Endothelial cell of umbilical vein (primary cell): ENCODE data around the gene WNT8B. TPM values are rescaled to one million over a fixed set of nuclear protein-coding genes. Genes with fewer than 3 reads are reported as not detected.

Source experiments
- BruUV-seq: library from RNA; stranded (reverse); fragments of 400-500 nt; replicated peaks from 2 replicates; lab custom pipeline; 2021; lab: Mats Ljungman, UMichigan
- CTCF ChIA-PET: fragments of 300-600, 350-600 bp; sonication (Branson Sonifier 250); formaldehyde crosslinking; loops from one replicate; lab custom pipeline; 2021; ENCODE audit warnings: antibody characterized with exemption, inconsistent platforms; lab: Charles Lee
- POLR2A ChIA-PET: fragments of 300-600, 350-600 bp; sonication (Branson Sonifier 250); formaldehyde crosslinking; loops from one replicate; lab custom pipeline; 2021; ENCODE audit warnings: antibody characterized with exemption, inconsistent platforms; lab: Charles Lee
- DNase-seq: peaks from one replicate; pipeline ENCODE4 v3.0.0-alpha.2; 2011; ENCODE audit warnings: low read depth, low spot score
- FAIRE-seq: peaks from 2 replicates; lab custom pipeline; 2011; peaks lifted over from hg19 to GRCh38; lab: Jason Lieb, UNC
- H2AFZ ChIP-seq: 2 replicates; pipeline ENCODE4 v1.6.0; 2012; ENCODE audit warnings: low read depth, low read length, control low read depth, inconsistent platforms
- H3K27ac ChIP-seq: 2 replicates; pipeline ENCODE4 v1.5.1; 2011; ENCODE audit warnings: low read depth, mild to moderate bottlenecking, control low read depth, low read length, moderate library complexity; ENCODE audit not compliant: insufficient read depth
- H3K27me3 ChIP-seq, 2 experiments: 2 replicates each; pipeline versions ENCODE4 v1.6.0 to v1.6.1; 2011; ENCODE audit warnings: low read length in 2 of 2, mixed read lengths in 1 of 2; ENCODE audit not compliant: control insufficient read depth in 2 of 2, insufficient read depth in 2 of 2
- H3K36me3 ChIP-seq, 2 experiments: 2 replicates in 1 of 2; 3 replicates in 1 of 2; pipeline ENCODE4 v1.5.1; 2011; ENCODE audit warnings: low read length in 2 of 2, mild to moderate bottlenecking in 1 of 2, moderate library complexity in 1 of 2; ENCODE audit not compliant: control insufficient read depth in 2 of 2, insufficient read depth in 2 of 2; ENCODE audit errors: extremely low read depth in 1 of 2
- H3K4me1 ChIP-seq: 3 replicates; pipeline ENCODE4 v1.5.1; 2011; ENCODE audit warnings: mild to moderate bottlenecking, low read length; ENCODE audit not compliant: control insufficient read depth, insufficient read depth; ENCODE audit errors: extremely low read depth
- H3K4me2 ChIP-seq: 2 replicates; pipeline ENCODE4 v1.6.1; 2011; ENCODE audit warnings: low read length, control low read depth, mixed read lengths; ENCODE audit not compliant: insufficient read depth
- H3K4me3 ChIP-seq, 3 experiments: fragments of 200-600 bp in 1 of 3; sonication (generic), shearing (Covaris generic) in 1 of 3; replicated peaks in 1 of 3; 2 replicates each; pipeline ENCODE4 v1.5.1; 2011 to 2016; ENCODE audit warnings: control low read depth in 3 of 3, low read length in 3 of 3, mild to moderate bottlenecking in 2 of 3, inconsistent platforms in 1 of 3, low read depth in 1 of 3, moderate library complexity in 1 of 3; ENCODE audit not compliant: insufficient read depth in 1 of 3
- H3K79me2 ChIP-seq: 2 replicates; pipeline ENCODE4 v1.6.0; 2012; ENCODE audit warnings: low read length, inconsistent platforms; ENCODE audit not compliant: control insufficient read depth, insufficient read depth
- H3K9ac ChIP-seq: replicated peaks from 2 replicates; pipeline ENCODE3; 2011; ENCODE audit warnings: low read length, control low read depth; ENCODE audit not compliant: insufficient read depth; ENCODE audit errors: extremely low read depth
- H3K9me1 ChIP-seq: replicated peaks from 3 replicates; pipeline ENCODE4 v1.6.0; 2011; ENCODE audit warnings: mild to moderate bottlenecking, low read length; ENCODE audit not compliant: control insufficient read depth, insufficient read depth; ENCODE audit errors: extremely low read depth
- H3K9me3 ChIP-seq: replicated peaks from 2 replicates; pipeline ENCODE4 v1.5.1; 2012; ENCODE audit warnings: low read length, inconsistent platforms; ENCODE audit not compliant: control insufficient read depth, insufficient read depth
- H4K20me1 ChIP-seq: replicated peaks from 2 replicates; pipeline ENCODE3; 2011; ENCODE audit warnings: mild to moderate bottlenecking, low read length; ENCODE audit not compliant: control insufficient read depth, insufficient read depth; ENCODE audit errors: extremely low read depth
- FOS ChIP-seq: IDR thresholded peaks from 2 replicates; pipeline ENCODE4 v1.6.1; 2011; ENCODE audit warnings: mild to moderate bottlenecking, low read length, moderate library complexity, borderline replicate concordance; ENCODE audit not compliant: insufficient read depth
- JUN ChIP-seq: IDR thresholded peaks from 2 replicates; pipeline ENCODE4 v1.6.1; 2011; ENCODE audit warnings: borderline replicate concordance, low read depth; ENCODE audit not compliant: insufficient read length, insufficient read depth
- MYC ChIP-seq: IDR thresholded peaks from one replicate; pipeline ENCODE4 v1.6.1; 2011; ENCODE audit warnings: mild to moderate bottlenecking, low read depth, low read length
- POLR2A ChIP-seq: IDR thresholded peaks from 2 replicates; pipeline ENCODE4 v1.6.1; 2012; ENCODE audit warnings: low read depth, mild to moderate bottlenecking, control low read depth, low read length
- POLR2AphosphoS5 ChIP-seq: IDR thresholded peaks from 2 replicates; pipeline ENCODE4 v1.6.1; 2012; ENCODE audit warnings: low read depth, mild to moderate bottlenecking, control low read depth, low read length, moderate library complexity; ENCODE audit not compliant: insufficient read depth
- dilution Hi-C: fragments of 300-500 bp; cut with MboI; formaldehyde crosslinking; loops from one replicate; pipeline ENCODE4 v1.15.0; 2019; ENCODE audit warnings: low sequenced_read_pairs; ENCODE audit not compliant: extremely low pct_ligation_motif_present
- intact Hi-C: fragments of 100-400 bp; cut with micrococcal nuclease; formaldehyde crosslinking; loops from one replicate; pipeline ENCODE4 v1.10.0; 2022
- polyA plus RNA-seq, 4 experiments: library from polyadenylated mRNA; depleted of rRNA in 3 of 4; stranded (reverse) in 3 of 4; unstranded in 1 of 4; fragments of >200 nt; gene quantifications; 2 replicates each; pipeline versions ENCODE4 v1.2.1 to v1.2.3, GENCODE V29; 2011 to 2012; ENCODE audit warnings: missing spikeins in 1 of 4
- total RNA-seq: library from RNA; stranded (reverse); gene quantifications from 2 replicates; pipeline ENCODE4 v1.2.3, GENCODE V29; 2021
- TF ChIP-seq, protein P1 (sequence below), 2 donors: IDR thresholded peaks; 1 replicate in 1 of 2; 2 replicates in 1 of 2; pipeline ENCODE4 v1.5.1; 2011; ENCODE audit warnings: low read length in 2 of 2, mild to moderate bottlenecking in 2 of 2, moderate library complexity in 2 of 2, control low read depth in 1 of 2, inconsistent platforms in 1 of 2, low read depth in 1 of 2; ENCODE audit not compliant: insufficient read depth in 1 of 2; ENCODE audit errors: extremely low read depth in 1 of 2
- TF ChIP-seq, protein P2 (sequence below): IDR thresholded peaks from 2 replicates; pipeline ENCODE4 v1.6.1; 2011; ENCODE audit not compliant: insufficient read depth, insufficient read length

The WNT8B gene
- total and polyA plus RNA-seq, 2 donors (not counting 3 experiments of a cell fraction or from before 2014, with no cell fraction given) = not detected

DNA sequence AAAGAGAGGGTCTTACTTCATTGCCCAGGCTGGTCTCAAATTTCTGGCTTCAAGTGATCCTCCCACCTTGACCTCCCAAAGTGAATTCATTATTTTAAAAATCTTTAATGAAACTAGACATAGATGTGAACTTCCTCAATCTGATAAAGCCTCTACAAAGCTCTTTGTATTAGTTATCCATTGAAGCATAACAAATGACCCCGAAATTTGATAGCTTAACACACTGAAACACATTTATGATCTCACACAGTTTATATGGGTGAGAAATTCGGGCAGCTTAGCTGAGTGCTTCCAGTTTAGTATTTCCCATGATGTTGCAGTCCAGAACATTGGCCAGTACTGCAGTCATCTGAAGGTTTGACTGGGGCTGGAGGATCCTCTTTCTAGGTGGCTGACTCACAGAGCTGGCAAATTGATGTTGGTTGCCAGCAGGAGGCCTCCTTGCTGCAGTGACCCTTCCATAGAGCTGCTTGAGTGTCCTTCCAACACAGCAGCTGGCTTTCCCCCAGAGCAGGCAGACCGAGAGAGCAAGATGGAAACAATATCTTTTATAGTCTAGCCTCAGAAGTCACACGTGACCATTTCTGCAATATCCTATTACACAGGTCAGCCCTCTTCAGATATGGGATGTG, 16.6 kb upstream of the WNT8B start:
- no peak overlapping the region for H3K27ac ChIP-seq
- intact Hi-C loops = no loop called here
- no TSS peak for BruUV-seq
- H3K9me1 ChIP-seq = no peaks in the 10 kb centered on the region
- FAIRE-seq = no peak
- ChIA-PET POLR2A (no interaction called here), CTCF (interaction anchor here (1.1 to 2.2 kb wide), 6 partner anchors 18 to 432 kb away, joined by 3 to 13 read pairs (median 5); no protein-coding TSS in a partner anchor)
- peaks cover 3 to 9% of the 10 kb centered on the region in 2 experiments for H3K27me3 ChIP-seq
- DNase-seq = no peak
- no peaks in the 10 kb centered on the region for H4K20me1 ChIP-seq
- no peak overlapping the region for H3K4me2 ChIP-seq
- dilution Hi-C loops = no loop called here
- H2AFZ ChIP-seq = no peak overlapping the region
- H3K9ac ChIP-seq = no peak overlapping the region
- H3K36me3 ChIP-seq = no peaks in the 10 kb centered on the region
- H3K79me2 ChIP-seq = no peaks in the 10 kb centered on the region
- no peaks in the 10 kb centered on the region for H3K9me3 ChIP-seq
- H3K4me3 ChIP-seq = no peak overlapping the region
- TF ChIP-seq FOS (no peak), MYC (no peak)
- TF ChIP-seq, protein P1, sequence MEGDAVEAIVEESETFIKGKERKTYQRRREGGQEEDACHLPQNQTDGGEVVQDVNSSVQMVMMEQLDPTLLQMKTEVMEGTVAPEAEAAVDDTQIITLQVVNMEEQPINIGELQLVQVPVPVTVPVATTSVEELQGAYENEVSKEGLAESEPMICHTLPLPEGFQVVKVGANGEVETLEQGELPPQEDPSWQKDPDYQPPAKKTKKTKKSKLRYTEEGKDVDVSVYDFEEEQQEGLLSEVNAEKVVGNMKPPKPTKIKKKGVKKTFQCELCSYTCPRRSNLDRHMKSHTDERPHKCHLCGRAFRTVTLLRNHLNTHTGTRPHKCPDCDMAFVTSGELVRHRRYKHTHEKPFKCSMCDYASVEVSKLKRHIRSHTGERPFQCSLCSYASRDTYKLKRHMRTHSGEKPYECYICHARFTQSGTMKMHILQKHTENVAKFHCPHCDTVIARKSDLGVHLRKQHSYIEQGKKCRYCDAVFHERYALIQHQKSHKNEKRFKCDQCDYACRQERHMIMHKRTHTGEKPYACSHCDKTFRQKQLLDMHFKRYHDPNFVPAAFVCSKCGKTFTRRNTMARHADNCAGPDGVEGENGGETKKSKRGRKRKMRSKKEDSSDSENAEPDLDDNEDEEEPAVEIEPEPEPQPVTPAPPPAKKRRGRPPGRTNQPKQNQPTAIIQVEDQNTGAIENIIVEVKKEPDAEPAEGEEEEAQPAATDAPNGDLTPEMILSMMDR (IDR thresholded peaks at IDR 0.05; ENCODE audit: extremely low read depth in 1 of 2, insufficient read depth in 1 of 2, low read depth in 1 of 2, low read length in 2 of 2) = peak in 1 of 2 donors; percentile 1
- no peaks in the 10 kb centered on the region for H3K4me1 ChIP-seq

DNA sequence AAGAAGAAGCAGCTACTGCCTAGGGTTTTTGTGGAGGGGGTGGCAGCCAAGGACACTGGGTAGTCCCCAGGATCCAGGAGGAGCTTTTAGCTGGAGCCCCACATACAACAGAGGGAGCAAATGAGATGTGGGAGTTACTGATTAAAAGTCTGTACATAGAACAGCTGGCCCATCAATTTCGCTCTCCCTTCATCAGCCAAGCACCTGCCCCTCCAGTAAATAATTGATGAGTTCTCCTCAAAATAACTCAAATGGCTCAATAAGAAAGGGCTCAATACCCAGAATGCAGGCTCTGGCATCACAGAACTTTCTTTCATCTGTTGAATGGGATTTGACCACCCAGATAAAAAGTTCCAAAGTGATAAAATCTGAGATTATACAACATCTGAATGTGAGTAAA, 15.1 kb upstream of the WNT8B start:
- no TSS peak for BruUV-seq

More for the DNA sequence above, 15.1 kb upstream of the WNT8B start:
- no peaks in the 10 kb centered on the region for H3K9me1 ChIP-seq
- no peaks in the 10 kb centered on the region for H4K20me1 ChIP-seq
- no peaks in the 10 kb centered on the region for H3K79me2 ChIP-seq
- dilution Hi-C loops = no loop called here
- TF ChIP-seq MYC = no peak
- TF ChIP-seq, protein P2, sequence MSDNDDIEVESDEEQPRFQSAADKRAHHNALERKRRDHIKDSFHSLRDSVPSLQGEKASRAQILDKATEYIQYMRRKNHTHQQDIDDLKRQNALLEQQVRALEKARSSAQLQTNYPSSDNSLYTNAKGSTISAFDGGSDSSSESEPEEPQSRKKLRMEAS = no peak
- TF ChIP-seq JUN = no peak
- TF ChIP-seq, protein P1 (IDR thresholded peaks at IDR 0.05; ENCODE audit: extremely low read depth in 1 of 2, insufficient read depth in 1 of 2, low read depth in 1 of 2, low read length in 2 of 2) = no peak
- TF ChIP-seq POLR2AphosphoS5 = no peak
- no peak for TF ChIP-seq FOS
- no peak for TF ChIP-seq POLR2A
- ChIA-PET POLR2A (no interaction called here), CTCF (interaction anchor here (0.7 kb wide), 1 partner anchor 61 kb away, joined by 3 read pairs; no protein-coding TSS in a partner anchor)
- no peaks in the 10 kb centered on the region for H3K36me3 ChIP-seq
- H3K4me1 ChIP-seq = no peaks in the 10 kb centered on the region
- no peak overlapping the region for H3K4me2 ChIP-seq
- H3K4me3 ChIP-seq = no peak overlapping the region
- peaks cover under 1 to 10% of the 10 kb centered on the region in 2 experiments for H3K27me3 ChIP-seq
- no peak for DNase-seq
- H2AFZ ChIP-seq = no peak overlapping the region
- no peak for FAIRE-seq
- H3K27ac ChIP-seq = no peak overlapping the region
- intact Hi-C loops = no loop called here
- no peak overlapping the region for H3K9ac ChIP-seq
- H3K9me3 ChIP-seq = no peaks in the 10 kb centered on the region
